ENCODE measurements around the gene KIF5A. TPM values are rescaled to one million over a fixed set of nuclear protein-coding genes. Genes with fewer than 3 reads are reported as not detected.

Gene KIF5A
- total RNA-seq, 1 experiment from 2014 or later = 3.0 TPM

DNA sequence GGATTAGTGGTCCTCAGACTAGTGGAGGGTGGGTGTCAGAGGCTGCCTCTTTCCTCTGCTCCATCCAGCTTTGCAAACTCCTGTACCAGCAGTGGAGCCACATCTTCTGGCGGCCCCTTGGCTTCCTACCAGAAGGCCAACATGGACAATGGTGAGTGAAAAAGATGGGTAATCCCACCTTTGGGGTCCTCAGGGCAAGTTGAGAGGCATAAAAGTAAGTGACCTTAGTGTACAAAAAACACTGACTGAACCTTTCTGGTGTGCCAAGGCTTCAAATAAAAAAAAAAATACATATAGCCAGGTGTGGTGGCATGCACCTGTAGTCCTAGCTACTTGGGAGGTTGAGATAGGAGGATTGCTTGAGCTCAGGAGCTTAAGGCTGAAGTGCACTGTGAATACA is 32.0 kb downstream of the KIF5A start:
- BruUV-seq (replicated peaks) = no TSS peak
- ChIA-PET CTCF (no interaction called here), POLR2A (interaction anchor here (0.7 kb wide), 1 partner anchor 28 kb away, joined by 3 read pairs; no protein-coding TSS in a partner anchor)

DNA sequence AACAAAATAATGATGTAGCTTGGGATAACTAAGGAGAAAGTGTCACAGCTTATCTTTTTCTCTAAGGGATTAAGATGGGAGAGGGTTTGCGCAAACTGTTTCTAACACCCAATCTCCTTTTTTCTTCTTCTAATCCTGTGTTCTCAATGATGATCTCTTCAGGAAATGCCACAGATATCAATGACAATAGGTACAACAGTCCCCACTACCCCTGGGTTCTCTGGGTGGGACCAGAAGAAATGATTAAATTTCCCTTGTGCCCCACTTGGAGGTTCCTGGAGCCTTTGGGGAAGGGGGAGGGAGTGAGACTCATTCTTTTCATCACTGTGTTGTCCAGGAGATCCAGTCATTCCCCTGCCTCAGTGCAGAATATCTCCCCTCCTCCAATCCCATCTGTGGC is 32.6 kb downstream of the KIF5A start:
- Histone ChIP-seq H3K4me1 (ENCODE audit: control insufficient read depth, insufficient read depth, low read length) (no peaks in the 10 kb centered on the region), H3K4me3 (ENCODE audit: low read depth in 2 of 2, low read length in 2 of 2) (no peak overlapping the region), H3K36me3 (ENCODE audit: control insufficient read depth, insufficient read depth, low read length) (no peaks in the 10 kb centered on the region), H3K27me3 (ENCODE audit: control insufficient read depth, insufficient read depth, low read length) (no peaks in the 10 kb centered on the region), H3K9me3 (ENCODE audit: control insufficient read depth, insufficient read depth, low read depth, low read length) (no peaks in the 10 kb centered on the region), H3K27ac (ENCODE audit: low read length) (no peak overlapping the region)
- TF ChIP-seq SIN3A (IDR thresholded peaks at IDR 0.05; ENCODE audit: borderline replicate concordance, insufficient read depth, low read depth, low read length) (no peak), POLR2AphosphoS5 (IDR thresholded peaks at IDR 0.05; ENCODE audit: low read depth, low read length) (no peak), TCF7L2 (IDR thresholded peaks at IDR 0.05; ENCODE audit: low read depth, low read length) (no peak)
- TF ChIP-seq, protein P1, sequence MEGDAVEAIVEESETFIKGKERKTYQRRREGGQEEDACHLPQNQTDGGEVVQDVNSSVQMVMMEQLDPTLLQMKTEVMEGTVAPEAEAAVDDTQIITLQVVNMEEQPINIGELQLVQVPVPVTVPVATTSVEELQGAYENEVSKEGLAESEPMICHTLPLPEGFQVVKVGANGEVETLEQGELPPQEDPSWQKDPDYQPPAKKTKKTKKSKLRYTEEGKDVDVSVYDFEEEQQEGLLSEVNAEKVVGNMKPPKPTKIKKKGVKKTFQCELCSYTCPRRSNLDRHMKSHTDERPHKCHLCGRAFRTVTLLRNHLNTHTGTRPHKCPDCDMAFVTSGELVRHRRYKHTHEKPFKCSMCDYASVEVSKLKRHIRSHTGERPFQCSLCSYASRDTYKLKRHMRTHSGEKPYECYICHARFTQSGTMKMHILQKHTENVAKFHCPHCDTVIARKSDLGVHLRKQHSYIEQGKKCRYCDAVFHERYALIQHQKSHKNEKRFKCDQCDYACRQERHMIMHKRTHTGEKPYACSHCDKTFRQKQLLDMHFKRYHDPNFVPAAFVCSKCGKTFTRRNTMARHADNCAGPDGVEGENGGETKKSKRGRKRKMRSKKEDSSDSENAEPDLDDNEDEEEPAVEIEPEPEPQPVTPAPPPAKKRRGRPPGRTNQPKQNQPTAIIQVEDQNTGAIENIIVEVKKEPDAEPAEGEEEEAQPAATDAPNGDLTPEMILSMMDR (IDR thresholded peaks at IDR 0.05) = no peak
- TF ChIP-seq, protein P2, sequence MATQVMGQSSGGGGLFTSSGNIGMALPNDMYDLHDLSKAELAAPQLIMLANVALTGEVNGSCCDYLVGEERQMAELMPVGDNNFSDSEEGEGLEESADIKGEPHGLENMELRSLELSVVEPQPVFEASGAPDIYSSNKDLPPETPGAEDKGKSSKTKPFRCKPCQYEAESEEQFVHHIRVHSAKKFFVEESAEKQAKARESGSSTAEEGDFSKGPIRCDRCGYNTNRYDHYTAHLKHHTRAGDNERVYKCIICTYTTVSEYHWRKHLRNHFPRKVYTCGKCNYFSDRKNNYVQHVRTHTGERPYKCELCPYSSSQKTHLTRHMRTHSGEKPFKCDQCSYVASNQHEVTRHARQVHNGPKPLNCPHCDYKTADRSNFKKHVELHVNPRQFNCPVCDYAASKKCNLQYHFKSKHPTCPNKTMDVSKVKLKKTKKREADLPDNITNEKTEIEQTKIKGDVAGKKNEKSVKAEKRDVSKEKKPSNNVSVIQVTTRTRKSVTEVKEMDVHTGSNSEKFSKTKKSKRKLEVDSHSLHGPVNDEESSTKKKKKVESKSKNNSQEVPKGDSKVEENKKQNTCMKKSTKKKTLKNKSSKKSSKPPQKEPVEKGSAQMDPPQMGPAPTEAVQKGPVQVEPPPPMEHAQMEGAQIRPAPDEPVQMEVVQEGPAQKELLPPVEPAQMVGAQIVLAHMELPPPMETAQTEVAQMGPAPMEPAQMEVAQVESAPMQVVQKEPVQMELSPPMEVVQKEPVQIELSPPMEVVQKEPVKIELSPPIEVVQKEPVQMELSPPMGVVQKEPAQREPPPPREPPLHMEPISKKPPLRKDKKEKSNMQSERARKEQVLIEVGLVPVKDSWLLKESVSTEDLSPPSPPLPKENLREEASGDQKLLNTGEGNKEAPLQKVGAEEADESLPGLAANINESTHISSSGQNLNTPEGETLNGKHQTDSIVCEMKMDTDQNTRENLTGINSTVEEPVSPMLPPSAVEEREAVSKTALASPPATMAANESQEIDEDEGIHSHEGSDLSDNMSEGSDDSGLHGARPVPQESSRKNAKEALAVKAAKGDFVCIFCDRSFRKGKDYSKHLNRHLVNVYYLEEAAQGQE (IDR thresholded peaks at IDR 0.05; ENCODE audit: insufficient read depth in 1 of 2, low read depth in 2 of 2, low read length in 1 of 2) = no peak
- intact Hi-C loops (cut with micrococcal nuclease; ENCODE audit: unreplicated experiment) = loop anchor here (5.0 kb wide), 1 partner anchor 155 kb away; the partner anchor contains the start of gene AGAP2
- CTCF ChIA-PET = interaction anchor here (1.2 to 1.4 kb wide), 4 partner anchors 10 to 51 kb away, joined by 3 to 9 read pairs (median 7); partner anchors contain the start of gene B4GALNT1
- no peak for DNase-seq (ENCODE audit: low read depth, low spot score)
- in situ Hi-C loops (cut with HindIII; ENCODE audit: low pct_unique_long_range_greater_than_20kb, low sequenced_read_pairs) = no loop called here
- POLR2A ChIA-PET = interaction anchor here (0.7 kb wide), 1 partner anchor 29 kb away, joined by 3 read pairs; no protein-coding TSS in a partner anchor
- BruUV-seq (replicated peaks) = no TSS peak
- no peak for ATAC-seq

More for the DNA sequence above, 32.0 kb downstream of the KIF5A start:
- DNase-seq (ENCODE audit: low read depth, low spot score) (no peak), ATAC-seq (no peak)
- Histone ChIP-seq H3K36me3 (ENCODE audit: control insufficient read depth, insufficient read depth, low read length) (no peaks in the 10 kb centered on the region), H3K27ac (ENCODE audit: low read length) (no peak overlapping the region), H3K27me3 (ENCODE audit: control insufficient read depth, insufficient read depth, low read length) (no peaks in the 10 kb centered on the region), H3K4me1 (ENCODE audit: control insufficient read depth, insufficient read depth, low read length) (no peaks in the 10 kb centered on the region), H3K9me3 (ENCODE audit: control insufficient read depth, insufficient read depth, low read depth, low read length) (no peaks in the 10 kb centered on the region), H3K4me3 (ENCODE audit: low read depth in 2 of 2, low read length in 2 of 2) (no peak overlapping the region)
- intact Hi-C loops (cut with micrococcal nuclease; ENCODE audit: unreplicated experiment) = loop anchor here (5.0 kb wide), 1 partner anchor 155 kb away; the partner anchor contains the start of gene AGAP2
- TF ChIP-seq TCF7L2 (IDR thresholded peaks at IDR 0.05; ENCODE audit: low read depth, low read length) (no peak), POLR2AphosphoS5 (IDR thresholded peaks at IDR 0.05; ENCODE audit: low read depth, low read length) (no peak), SIN3A (IDR thresholded peaks at IDR 0.05; ENCODE audit: borderline replicate concordance, insufficient read depth, low read depth, low read length) (no peak)
- TF ChIP-seq, protein P2 (IDR thresholded peaks at IDR 0.05; ENCODE audit: insufficient read depth in 1 of 2, low read depth in 2 of 2, low read length in 1 of 2) = no peak
- TF ChIP-seq, protein P1 (IDR thresholded peaks at IDR 0.05) = no peak
- in situ Hi-C loops (cut with HindIII; ENCODE audit: low pct_unique_long_range_greater_than_20kb, low sequenced_read_pairs) = no loop called here
